NCI-H446 treated with DMSO at 0.1 percent for 48 hours (cell line): ENCODE results near the gene OR2S2.
A peak's percentile ranks its signal among the peaks of the same experiment; 100 is the strongest.
"Not testable (repeated sequence)": the region's sequence is repeated elsewhere in the genome, so short reads cannot be mapped to it uniquely, and the experiment has no call there.

Experiments
- DNase-seq: peaks from one replicate; lab custom pipeline; 2025; lab: John Stamatoyannopoulos, UW

Gene OR2S2

DNA sequence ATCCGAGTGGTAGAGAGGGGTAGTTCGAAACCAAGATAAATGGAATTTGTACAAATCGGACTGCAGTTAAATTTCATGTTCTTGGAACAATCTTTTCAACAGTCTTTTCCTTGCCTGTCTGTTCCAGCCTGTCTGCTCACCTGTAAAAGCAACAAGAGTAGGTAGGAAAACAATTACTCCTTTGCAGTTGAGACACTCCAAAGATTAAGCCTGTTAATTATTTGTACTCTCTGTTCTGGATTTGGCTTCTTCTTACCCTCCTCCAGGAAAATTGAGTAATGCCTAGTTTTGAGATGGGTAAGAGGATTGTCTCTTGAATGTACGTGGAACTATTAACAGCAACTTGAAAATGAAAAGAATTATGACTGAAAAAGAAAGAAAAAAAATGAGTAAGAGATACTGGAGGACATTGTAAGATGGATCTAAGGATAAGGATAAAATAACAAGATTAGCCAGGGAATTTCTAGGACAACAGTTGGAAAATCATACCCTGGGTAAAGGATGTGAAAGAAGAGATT, 24.3 kb downstream of the OR2S2 start:
- DNase-seq: no peak

DNA sequence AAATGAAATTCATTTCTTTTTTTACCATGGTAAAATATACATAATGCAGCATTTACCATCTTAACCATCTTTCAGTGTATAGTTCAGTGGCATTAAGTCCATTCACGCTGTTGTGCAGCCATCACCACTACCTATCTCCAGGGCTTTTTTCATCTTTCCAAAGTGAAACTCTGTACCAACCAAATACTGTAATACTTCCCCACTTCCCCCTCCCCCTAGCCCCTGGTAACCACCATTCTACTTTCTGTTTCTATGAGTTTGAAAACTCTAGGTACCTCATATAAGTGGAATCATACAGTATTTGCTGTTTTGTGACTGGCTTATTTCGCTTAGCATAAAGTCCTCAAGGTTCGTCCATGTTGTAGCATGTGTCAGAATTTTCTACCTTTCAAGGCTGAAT, 25.2 kb downstream of the OR2S2 start:
- DNase-seq: no peak

DNA sequence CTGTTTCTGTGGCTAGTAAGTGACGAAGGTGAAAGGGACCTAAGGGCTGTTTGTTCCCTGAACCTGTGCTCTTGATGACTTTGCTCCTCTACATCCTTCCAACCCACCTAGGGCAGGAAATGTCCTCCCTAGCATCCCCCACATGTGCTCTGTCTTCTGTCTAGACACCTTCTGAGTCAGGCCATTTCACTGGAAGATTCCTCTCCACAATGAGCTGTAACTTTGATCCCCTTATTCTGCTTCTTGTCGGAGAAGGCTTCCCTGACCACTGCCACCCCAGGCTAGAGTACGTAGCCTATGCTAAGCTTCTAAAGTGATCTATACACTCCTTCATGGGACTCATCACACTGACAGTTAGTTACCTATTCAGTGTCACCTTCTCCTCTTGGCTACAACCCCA, 27.0 kb downstream of the OR2S2 start:
- no peak for DNase-seq

DNA sequence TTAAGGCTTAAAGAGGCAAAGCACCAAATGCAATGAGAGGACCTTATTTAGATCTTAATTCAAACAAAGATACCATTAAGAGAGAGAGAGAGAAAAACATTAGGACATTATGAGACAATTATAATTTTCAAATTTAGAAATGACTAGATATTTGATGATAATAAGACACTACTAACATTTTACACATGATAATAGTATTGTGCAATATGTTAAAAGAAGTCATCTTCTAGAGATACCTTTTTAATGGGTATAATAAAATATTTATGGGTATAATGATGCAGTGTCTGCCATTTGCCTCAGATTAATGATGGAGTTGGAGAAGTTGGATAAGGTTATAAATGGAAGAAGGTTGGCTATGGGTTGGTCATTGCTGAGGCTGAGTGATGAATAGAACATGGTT, 27.4 kb downstream of the OR2S2 start:
- no peak for DNase-seq

DNA sequence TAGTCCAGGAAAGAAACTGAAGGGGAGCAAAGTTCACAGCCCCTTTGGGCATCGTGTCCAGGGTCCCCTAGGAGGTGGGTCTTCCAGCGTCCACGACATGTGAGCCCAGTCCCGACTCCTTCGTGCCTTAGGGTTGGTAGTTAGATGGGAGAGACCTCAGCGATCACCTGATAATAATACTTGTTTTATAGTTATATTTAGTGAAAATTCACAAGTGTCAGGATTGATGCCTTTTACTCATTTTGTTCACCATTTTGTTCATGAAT, 28.6 kb downstream of the OR2S2 start:
- no peak for DNase-seq

DNA sequence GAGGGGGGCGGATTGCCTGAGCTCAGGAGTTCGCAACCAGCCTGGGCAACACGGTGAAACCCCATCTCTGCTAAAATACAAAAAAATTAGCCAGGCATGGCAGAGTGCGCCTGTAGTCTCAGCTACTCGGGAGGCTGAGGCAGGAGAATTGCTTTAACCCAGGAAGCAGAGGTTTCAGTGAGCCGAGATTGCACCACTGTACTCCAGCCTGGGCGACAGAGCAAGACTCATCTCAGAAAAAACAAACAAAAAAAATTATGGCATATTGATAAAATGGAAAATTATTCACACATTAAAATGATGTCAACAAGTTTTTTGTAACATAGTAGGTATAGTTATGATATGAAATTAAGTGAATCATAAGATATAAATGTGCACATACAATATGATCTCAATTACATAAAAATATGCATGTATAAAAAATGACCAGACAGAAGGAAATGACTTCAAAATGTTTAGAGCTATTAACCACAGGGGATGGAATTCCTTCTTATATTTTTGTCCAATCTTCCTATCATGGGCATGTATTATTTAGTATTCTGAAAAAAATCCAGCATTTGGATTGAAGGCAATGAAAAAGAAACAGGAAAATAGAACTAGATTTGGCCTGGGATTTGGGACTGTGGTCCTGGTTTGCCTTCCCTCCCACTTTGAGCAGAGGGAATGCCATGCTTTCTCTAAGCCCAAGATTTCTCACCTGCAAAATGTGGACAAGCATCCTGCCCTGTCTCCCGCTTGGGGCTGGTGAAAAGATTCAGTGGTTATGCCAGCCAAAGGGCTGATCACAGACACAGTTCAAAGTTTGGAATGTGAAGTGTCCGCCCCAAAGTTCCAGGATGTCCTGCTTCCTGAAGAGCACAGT, 29.1 kb downstream of the OR2S2 start:
- no peak for DNase-seq

DNA sequence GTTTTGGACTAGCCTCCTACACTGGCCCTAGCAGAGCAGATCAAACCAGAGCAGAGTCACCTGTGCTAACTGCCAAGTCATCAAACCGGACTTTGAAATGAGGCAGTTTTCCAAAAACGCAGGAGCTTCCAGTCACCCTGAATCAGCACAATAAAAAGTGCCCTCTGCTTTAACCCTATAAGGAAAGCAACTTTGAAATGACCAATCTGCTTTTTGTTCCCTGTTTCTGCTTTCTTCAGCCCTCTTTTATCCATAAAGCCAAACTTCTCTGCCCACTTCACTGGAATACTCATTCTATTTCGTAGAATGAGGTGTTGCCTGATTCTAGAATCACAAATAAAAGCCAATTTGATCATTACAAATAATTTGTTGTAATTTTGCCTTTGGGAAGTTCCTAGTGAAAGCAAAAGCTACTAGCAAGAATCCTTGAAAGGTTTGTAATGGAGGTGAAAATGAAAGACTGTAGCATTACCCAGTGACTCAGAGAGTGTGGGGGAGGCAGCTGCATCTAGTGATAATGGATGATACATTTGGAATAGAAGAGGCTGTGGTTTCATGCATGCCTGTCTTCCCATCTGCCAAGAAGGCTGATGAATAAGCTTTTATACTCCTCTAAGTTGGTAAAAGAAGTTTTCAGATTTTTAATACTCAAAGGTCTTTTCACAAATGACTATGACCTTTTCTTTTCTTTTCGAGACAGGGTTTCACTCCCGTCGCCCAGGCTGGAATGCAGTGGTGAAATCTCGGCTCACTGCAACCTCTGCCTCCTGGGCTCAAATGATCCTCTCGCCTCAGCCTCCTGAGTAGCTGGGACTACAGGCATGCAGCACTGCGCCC, 33.8 kb downstream of the OR2S2 start:
- DNase-seq: no peak

DNA sequence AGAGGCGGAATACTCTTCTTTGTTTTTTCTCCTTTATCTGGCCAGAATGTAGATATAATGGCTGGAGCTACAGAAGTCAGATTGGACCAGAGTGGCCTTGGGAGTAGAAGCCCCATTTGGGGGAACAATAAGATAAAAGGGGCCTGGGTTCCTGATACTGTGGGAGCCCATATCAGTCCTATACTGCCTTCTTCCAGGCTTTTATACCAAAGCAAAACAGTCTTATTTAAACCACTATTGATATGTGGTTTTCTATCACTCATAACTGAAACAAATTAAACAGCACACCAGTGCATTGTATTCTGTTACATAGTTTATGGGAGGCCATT, 34.4 kb downstream of the OR2S2 start:
- no peak for DNase-seq

DNA sequence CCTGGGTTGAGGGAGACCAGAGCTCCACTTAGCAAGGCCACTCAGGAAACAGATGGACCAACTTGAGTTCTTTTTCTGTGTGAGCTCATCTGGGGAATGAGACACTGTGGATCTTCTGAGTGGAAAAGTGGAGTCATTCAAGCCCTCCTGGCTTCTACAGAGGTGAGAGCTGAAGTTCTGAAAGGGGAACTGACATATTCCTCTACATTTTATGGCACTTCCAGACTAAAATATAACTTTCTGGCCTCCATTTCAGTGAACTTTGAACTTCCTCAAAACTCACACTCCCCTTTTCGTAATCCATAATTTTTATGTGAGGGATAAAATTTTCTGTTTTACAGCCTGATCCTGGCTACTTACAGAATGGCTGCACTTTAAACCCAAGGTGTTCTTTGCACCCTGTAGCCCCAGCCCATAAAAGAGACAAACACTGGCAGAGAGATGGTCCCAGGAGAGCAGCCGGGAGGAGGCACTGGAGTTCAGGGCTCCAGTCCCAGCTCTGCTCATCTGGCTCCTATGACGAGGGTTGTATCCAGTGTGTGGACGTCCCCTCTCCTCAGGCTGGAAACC, 37.8 kb downstream of the OR2S2 start:
- no peak for DNase-seq

DNA sequence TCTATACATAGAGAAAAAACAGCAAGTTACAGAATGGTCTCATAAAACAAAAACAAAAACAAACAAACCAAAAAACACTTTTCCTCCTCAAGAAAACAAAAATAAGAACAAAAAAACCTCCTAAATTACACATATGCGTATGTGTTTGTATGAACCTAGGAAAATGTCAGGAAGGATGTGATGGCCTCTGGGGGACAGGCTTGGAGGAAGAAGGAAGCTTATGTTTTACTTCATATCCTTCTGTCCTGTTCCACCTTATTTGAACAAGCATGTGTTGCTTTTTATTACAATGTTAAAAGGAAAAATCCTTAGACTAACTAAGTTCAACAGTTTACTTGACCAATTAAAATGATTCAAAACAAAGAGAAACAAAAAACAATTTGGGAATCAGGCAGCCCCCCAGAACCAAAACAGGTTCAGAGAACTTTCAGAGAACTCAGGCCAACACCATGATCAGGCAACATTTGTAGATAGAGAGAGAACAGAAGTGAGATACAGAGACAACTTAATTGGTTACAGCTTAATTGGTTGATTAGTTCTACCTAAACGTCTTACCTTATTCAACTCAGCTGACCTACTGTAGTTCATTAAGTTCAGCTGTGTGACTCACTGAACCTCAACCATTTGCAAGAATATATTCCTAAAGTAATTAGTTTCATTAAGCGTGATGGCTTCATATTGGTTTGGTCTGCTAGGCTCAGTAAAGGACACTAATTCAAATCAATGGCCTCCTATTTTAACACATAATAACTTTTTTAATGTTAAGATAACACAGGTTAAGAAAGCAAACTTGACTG, 38.5 kb downstream of the OR2S2 start:
- DNase-seq: no peak

DNA sequence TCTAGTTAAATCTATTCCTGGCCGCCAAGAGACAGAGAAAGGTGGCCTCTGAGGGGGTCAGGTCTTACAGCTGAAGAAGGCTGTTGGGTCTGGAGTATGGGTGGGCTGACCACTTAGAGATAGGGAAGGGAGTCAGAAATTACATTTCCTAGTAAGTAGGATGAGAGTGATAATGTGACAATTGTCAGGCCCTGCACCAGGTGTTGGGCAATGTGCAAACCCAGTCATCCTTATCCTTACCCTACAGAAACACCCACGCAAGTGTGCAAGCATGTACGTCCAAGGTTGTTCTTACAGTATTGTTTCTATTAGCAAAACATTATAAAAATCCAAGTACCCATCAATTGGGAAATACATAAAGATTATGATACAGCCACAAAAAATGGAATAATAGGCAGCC, 39.2 kb downstream of the OR2S2 start:
- DNase-seq: no peak

DNA sequence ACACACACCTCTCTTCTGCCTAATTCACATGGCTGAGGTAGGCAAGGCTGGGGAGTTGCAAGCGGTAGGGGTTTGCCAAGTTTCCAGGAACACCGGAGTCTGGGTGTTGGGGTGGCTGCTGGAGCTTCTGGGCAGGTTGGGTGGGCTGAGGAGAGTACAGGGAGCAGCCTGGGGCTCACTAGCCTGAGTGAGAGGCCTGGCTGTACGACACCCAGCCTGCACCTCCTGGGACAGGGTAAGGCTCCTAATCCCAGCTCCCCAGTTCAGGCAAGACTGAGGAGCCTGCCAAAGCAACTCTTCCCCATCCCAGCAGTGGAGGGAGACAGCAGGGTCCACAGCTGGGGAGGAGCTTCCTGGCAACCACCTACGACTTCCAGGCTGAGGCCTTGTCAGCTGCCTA, 40.7 kb downstream of the OR2S2 start:
- no peak for DNase-seq

DNA sequence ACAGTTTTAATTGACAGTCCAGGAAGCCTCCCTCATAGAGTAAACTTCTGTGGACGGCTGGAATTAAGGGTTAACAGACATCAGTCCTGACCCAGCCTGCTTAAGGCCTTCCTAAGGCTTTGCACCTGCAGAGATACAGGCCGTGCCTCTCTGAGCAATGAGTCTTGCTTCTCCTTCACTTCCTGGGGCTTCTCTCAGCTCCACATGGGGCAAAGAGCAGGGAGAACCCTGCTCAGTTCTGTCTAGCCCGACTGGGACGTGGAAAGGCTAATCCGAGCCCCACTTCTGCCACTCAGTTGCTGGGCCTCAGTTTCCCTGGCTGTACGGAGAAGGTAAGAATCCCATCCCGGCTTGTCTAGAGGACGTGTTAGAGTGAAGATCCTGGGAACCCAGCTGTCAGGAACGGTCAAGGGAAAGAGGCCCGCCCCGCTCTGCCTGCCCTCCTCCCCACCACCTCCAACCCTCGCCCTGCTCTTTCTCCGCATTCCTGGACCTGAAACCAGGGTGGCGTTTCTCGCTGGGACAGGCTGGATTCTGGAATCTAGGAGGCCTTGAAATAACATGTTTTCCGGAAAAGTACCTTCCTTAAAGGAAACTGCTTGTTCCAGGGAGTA, 42.2 kb downstream of the OR2S2 start:
- no peak for DNase-seq

DNA sequence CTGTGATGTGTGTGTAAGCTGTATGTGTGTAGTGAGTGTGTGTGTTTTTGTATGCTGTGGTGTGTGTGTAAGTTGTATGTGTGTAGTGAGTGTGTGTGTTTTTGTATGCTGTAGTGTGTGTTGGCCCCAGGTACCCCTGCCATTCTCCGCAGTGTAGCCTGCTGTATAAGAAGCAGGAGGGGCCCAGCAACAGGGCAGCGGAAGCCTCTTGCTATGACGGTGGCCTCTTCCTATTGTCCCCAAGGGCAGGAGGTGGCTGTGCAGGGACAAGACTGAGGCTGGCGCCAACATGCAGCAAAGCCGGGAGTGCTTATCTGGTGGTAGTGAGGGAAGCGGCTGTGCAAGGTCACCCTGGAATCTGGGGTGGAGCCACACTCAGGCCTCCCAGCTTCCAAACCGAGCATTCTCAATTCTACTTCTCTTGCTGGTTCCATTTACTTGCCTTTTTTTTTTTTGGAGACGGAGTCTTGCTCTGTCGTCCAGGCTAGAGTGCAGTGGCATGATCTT, 43.6 kb downstream of the OR2S2 start:
- DNase-seq: no peak

DNA sequence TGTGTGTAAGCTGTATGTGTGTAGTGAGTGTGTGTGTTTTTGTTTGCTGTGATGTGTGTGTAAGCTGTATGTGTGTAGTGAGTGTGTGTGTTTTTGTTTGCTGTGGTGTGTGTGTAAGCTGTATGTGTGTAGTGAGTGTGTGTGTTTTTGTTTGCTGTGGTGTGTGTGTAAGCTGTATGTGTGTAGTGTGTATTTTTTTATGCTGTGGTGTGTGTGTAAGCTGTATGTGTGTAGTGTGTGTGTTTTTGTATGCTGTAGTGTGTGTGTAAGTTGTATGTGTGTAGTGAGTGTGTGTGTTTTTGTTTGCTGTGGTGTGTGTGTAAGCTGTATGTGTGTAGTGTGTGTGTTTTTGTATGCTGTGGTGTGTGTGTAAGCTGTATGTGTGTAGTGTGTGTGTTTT, 44.5 kb downstream of the OR2S2 start:
- DNase-seq: not testable (repeated sequence)

DNA sequence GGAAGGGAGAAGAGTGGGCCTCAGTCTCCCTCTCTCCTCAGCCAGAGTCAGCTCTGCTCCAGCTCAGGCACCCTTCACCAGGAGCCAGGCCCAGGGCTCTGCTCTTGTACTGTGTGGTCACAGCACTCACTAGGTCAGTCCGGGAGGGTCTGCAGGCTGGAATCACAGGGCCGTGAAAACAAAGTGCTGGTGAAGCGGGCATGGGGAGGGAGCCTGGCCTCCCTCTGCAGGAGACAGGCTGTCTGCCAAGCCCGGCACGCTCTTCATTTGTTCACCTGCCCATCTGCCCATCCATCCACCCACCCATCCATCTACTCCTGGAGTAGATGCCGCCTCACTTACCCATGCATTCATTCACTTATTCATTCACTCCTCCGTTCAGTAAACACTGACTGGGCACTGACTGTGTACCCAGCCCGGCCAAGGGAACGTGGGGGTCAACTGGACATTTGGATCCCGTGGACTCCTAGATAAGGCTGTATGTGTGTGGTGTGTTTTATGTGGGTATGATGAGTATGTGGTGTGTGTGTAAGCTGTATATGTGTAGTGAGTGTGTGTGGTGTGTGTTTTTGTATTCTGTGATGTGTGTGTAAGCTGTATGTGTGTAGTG, 45.1 kb downstream of the OR2S2 start:
- DNase-seq: no peak

DNA sequence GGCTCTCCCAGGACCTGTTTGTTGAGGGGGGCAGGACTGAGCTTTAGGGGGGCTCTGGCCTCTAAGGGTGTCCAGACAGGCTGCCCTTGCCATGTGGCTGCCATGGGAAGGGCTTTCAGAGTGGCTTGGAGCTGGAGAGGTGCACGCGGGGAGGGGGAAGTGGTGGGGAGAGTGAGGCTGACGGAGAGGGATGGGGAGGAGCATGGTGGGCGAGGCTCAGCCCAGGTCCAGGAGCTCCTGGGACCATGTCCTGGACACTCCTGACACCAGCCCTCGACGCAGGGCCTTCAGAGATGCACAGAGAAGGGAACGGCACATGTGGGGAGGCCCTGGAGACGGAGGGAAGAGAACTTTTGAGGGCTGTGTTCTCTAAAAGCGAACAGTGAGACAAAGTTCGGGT, 46.3 kb downstream of the OR2S2 start:
- DNase-seq: no peak

DNA sequence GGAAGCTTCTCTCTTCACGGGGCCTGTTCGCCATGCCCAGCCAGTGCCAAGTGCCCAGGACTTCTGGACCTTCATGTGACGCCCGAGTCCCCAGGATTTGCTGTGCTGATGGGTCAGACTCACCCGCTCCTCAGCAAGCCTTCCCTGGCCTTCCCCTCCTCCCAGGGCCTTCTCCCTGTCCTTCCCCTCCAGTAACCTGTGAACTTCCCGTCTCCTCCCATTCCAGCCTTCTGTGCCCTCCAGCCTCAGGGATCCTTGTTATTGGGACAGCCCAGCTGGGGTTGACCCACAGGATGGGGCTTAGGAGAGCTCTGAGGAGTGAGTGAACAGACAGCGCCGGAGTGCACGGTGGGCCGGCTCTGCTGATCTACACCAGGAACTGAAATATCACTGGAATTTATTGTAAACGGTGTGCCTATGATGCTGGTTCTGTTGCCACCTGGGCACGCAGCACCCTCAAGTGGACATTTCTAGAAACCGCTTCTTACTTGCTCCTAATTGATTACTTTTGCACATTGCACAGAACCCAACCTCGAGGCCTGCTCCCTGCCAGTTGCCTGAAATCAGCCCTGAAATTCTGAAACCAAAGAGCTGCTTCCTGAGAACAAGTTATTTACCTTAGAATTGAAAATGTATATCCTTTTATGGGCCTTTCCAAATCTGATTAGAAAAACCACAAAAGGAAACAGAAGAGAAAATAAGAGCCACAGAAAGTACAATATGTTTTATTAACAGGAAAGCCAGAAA, 47.2 kb downstream of the OR2S2 start:
- DNase-seq: peak; percentile 72

DNA sequence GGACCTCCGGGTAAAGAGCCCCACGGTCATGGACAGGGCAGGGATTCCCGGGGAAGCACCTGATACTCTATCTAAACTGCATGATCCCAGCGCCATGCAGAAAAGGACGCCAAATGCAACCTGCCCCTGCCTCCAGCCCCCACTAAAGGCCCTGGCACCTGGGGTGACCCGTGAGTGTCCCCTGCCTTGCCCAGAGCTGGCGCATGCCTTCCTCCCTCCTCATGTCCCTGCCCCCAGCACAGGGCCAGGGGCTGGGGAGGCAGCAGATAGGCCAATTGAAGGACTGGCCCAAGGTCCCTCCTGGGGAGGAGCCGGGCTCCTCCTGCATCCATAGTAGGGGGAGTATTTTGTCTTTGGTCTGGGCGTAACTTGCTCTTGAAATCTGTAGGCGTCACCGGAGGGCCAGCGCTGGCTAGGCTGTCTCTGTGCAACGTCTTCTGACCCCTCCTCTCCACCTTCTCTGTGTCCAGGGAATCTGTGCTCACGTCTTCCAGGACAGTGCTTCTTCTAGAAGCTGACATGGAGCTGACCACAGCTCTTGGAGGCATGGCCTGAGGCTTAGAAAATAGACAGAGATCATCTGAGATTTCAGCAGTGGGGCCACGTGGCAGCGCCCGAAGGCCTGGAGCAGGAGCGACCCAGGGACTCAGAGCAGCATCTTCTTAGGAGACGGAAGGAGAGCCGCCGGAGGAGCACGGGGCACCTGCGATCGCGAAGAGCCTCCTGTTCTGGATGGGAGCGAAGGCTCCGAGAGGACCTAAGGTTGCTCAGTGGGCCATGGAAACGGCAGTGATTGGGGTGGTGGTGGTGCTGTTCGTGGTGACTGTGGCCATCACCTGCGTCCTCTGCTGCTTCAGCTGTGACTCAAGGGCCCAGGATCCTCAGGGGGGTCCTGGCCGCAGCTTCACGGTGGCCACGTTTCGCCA, 48.0 kb downstream of the OR2S2 start:
- DNase-seq: no peak
